Measurements from ENCODE around the gene KRR1.
"Not testable (repeated sequence)": the region's sequence is repeated elsewhere in the genome, so short reads cannot be mapped to it uniquely, and the experiment has no call there.

The KRR1 gene

GRCh38 chr12:75522124-75522523 lies 10.7 kb upstream of the KRR1 start:
- not testable (repeated sequence) for DNase-seq

- DNase-seq = not testable (repeated sequence)
Measured at GRCh38 chr12:75521224-75521623, 9.8 kb upstream of the KRR1 start.

- no peak for DNase-seq
Measured at GRCh38 chr12:75509621-75510020, 1.8 kb downstream of the KRR1 start.

GRCh38 chr12:75508159-75508558 lies 3.2 kb downstream of the KRR1 start:
- no peak for DNase-seq

GRCh38 chr12:75507086-75507485 lies 4.3 kb downstream of the KRR1 start:
- no peak for DNase-seq

GRCh38 chr12:75505706-75506312 lies 5.6 kb downstream of the KRR1 start:
- no peak for DNase-seq

GRCh38 chr12:75503866-75504265 lies 7.5 kb downstream of the KRR1 start:
- no peak for DNase-seq

GRCh38 chr12:75503459-75503858 lies 8.0 kb downstream of the KRR1 start:
- DNase-seq = no peak

- no peak for DNase-seq
Measured at GRCh38 chr12:75491169-75491568, 20.2 kb downstream of the KRR1 start.

- no peak for DNase-seq
Measured at GRCh38 chr12:75489613-75490210, 21.7 kb downstream of the KRR1 start.

GRCh38 chr12:75489187-75489586 lies 22.2 kb downstream of the KRR1 start:
- DNase-seq = no peak

GRCh38 chr12:75488553-75488952 lies 22.9 kb downstream of the KRR1 start:
- DNase-seq = no peak

- no peak for DNase-seq
Measured at GRCh38 chr12:75487308-75487707, 24.1 kb downstream of the KRR1 start.

GRCh38 chr12:75484450-75484849 lies 27.0 kb downstream of the KRR1 start:
- DNase-seq = not testable (repeated sequence)

- DNase-seq = no peak
Measured at GRCh38 chr12:75483431-75483830, 28.0 kb downstream of the KRR1 start.

- no peak for DNase-seq
Measured at GRCh38 chr12:75482646-75483045, 28.8 kb downstream of the KRR1 start.

- no peak for DNase-seq
Measured at GRCh38 chr12:75481774-75482173, 29.6 kb downstream of the KRR1 start.

GRCh38 chr12:75481013-75481705 lies 30.2 kb downstream of the KRR1 start:
- DNase-seq = no peak

GRCh38 chr12:75480469-75480949 lies 30.9 kb downstream of the KRR1 start, which contains the start of gene GLIPR1:
GLIPR1 (plus strand) TSS chr12:75480755; CDS start chr12:75480881, 126 bp downstream.
- DNase-seq = peak; percentile 21 to 37 (median 30)

- DNase-seq = no peak
Measured at GRCh38 chr12:75479963-75480461, 31.4 kb downstream of the KRR1 start.

- no peak for DNase-seq
Measured at GRCh38 chr12:75478116-75478794, 33.2 kb downstream of the KRR1 start.

- DNase-seq = no peak
Measured at GRCh38 chr12:75477137-75477536, 34.3 kb downstream of the KRR1 start.

GRCh38 chr12:75476071-75476470 lies 35.3 kb downstream of the KRR1 start:
- DNase-seq = no peak
